HG03108 (cell line): ENCODE measurements around the gene CENPVL3.
"Not testable (repeated sequence)": the region's sequence is repeated elsewhere in the genome, so short reads cannot be mapped to it uniquely, and the experiment has no call there.

Source experiments
- ATAC-seq: cut with Tn5 transposase; IDR thresholded peaks from one replicate; pipeline ENCODE4 v1.9.1; 2021; ENCODE audit warnings: moderate library complexity; ENCODE audit not compliant: unreplicated experiment

Gene CENPVL3

DNA sequence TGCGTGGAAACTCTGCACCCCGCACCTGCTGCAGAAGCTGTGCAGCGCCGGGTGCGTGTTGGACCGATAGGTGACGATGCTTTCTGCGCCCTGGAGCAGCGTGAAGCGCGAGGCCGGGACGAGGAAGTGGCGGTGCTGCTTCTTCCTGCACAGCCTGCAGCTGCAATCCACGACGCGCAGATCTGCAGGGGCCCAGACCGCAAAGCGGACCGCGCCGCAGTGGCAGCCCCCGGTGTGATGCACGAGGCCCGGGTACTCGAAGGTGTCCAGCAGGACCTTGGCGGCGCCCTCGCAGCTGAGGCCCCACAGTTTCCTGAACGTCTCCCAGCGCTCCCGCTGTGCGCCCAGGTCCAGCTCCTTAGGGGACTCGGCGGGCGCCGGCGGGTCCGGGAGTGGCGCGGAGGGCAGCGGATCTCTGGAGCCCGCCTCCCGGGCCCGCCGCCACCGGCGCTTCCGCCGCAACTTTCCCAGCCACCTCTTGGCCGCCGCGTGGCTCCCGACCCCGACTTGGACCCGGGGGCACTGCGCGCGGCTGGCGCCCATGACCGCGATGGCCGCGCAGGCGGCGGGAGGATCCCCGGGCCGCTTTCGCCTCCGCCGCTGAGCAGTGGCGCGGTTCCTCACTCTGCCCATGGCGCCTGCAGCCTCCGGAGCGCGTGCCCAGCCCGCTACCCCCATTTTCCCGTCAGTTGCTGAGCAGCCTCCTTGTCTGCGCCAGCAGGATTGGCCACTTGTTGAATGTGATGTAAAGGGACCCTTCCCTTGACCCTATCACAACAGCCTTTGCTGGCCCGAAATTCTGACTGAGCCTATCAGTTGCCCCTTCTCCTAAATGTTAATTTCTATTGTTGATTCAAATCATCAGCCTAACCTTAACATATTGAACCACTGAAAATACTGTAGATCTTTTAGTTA is at the start of gene CENPVL3:
CENPVL3 (minus strand) TSS at position 672 of the 915 bp plus-strand sequence; CDS start at position 633, 39 bp downstream.
- ATAC-seq: not testable (repeated sequence)

DNA sequence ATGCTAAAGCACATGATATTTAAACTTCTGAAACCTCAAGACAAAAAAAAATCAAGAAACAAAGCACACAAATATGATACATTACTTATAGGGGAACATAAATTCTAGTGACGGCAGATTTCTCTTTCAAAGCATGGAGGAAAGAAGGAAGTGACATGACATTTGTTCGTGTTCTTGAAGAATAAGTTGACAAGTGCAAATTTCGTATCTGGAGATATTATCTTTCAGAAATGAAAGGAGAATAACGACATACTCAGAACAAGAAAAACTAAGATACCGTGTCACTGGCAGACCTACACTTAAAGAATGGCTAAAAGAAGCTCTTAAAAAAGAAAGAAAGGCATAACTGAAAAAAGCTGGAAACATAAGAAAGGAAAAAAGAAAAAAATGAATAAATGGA is 47.3 kb upstream of the CENPVL3 start:
- ATAC-seq: no peak

DNA sequence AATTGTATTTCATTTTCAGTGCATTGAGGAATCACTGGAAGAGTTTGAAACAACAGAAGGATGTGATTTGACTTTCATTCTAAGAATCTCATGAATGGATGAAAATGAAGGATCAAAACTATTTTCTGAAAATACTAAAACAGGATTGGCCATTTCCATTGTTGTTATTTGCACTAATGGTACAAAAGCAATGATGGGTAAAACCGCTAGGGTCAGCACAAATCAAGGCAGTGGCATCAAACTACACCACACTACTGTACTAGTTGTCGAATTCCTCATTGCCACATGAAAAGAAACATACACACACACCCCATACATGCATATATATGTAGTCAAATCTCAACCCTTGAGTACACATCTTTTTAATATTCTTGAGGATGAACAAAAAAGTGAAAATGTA is 24.7 kb upstream of the CENPVL3 start:
- no peak for ATAC-seq

DNA sequence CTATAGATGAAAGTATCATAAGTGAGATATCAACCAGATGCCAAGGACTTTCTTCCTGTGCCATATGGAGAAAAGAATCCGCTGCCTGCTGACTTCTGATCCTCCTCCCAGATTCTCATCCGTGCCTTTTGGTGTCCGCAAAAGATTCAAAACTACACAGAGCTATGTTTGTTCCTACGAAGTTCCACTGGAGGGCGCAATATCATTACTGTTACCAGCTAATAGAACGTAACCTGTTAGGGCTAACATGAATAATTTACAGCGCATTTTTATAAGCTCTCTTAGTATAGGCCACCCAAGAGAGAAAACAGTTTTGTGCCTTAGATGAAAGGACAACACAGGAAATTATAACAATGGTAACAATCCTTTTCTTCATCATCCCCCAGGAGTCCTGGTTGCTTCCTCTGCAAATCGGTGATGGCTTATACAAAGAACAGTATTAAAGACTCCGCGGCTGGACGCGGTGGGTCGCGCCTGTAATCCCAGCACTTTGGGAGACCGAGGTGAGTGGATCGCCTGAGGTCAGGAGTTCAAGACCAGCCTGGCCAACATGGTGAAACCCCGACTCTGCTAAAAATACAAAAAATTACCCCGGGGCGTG is 22.8 kb upstream of the CENPVL3 start:
- ATAC-seq: no peak

DNA sequence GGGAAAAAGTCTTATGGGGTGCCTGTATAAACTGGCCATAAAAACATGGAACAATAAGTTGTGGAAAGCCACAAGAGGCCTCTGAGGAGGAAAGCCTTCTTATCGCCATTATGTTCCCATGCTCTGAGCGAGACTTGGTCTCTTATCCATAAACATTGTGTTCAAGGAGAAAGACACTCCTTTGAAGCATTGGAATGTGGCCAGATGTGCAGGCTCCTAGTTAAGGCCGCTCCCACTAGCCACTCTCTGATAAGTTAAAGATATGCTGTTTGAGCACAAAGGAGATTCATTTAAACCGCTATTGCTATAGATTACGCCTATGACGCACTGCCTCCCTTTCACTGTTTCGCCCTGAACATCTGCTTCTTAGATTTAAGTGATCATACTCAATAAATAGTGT is 17.8 kb upstream of the CENPVL3 start:
- ATAC-seq: not testable (repeated sequence)

DNA sequence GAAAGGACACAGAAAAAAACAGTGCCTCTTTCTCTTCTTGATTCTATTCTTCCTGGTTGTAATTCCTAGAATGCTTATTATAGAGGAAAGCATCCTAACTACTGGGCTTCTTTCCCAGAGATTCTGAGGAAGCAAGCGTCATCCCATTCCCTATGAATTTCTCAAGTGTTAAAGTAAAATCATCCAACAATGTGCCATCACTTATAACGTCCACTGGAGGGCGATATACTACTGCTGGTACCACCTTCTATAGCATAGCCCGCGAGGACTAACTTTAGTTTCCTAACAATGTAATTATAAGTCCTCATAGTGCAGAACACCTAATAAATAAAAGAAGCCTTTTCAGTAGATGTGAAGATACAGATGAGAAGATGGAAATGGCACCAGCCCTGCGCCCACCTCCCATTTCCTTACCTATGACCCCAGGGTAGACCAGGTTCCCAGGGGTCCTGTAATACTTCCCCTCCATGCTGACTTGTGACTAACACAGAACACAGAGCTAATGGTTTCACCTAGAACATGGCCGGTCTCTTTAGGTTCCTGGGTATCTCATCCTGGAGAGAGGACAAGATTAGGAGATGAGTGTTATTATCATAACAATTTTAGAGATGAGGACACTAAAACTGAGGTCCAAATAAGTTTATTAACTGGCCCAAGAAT is 4.2 kb downstream of the CENPVL3 start:
- no peak for ATAC-seq

DNA sequence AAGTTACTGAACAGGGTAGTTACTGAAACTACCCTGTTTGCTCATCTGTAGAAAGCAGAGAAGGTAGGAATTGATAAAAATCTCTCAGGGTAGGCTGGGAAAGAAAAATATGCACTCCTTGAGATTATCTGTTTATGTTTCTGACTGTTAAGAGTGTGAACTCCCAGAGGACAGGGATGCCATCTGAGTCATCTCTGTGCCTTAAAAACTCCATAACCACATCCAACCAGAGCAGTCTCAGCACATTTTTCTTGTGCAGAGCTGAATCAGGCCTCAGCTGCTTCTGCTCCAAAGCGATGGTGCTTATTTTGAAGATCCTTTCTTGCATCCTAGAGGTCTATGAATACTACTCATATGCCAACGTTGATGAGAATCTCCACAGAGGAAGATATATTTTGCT is 9.9 kb downstream of the CENPVL3 start:
- no peak for ATAC-seq

DNA sequence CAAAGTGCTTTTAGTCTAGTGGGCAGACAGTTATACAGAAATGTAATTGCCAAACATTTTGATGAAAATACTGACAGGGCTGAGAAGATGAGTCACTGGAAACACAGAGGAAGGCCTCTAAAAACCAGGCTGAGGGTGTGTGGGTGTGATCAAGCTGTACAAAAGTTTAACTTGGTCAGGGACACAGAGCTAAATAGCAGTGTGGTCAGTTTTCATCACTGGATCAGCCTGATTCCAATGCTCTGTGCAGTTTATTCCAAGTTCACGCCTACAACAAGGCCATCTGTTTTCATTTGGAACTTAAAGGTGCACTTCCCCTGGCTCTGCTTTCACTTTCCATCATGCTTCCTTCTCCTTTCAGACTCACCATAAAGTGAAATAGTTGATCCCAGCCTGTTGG is 10.6 kb downstream of the CENPVL3 start:
- no peak for ATAC-seq

DNA sequence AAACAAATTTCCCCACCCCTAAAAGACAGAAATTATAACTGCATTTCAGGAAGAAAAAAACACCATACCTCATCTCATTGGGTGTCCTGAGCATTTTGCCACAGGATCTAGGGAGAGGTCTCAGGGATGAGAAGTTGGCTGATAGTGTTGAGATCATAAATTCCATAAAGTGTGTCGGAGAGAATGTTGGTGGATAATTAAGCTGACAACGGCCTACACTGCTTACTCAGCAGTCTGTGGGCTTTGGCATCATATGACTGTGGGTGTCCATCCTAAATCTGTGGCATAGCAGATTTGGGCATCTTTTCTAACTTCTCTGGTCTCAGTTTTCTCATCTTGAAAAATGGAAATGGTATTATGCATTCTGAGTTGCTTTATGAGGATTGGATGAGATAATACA is 12.3 kb downstream of the CENPVL3 start:
- ATAC-seq: no peak

DNA sequence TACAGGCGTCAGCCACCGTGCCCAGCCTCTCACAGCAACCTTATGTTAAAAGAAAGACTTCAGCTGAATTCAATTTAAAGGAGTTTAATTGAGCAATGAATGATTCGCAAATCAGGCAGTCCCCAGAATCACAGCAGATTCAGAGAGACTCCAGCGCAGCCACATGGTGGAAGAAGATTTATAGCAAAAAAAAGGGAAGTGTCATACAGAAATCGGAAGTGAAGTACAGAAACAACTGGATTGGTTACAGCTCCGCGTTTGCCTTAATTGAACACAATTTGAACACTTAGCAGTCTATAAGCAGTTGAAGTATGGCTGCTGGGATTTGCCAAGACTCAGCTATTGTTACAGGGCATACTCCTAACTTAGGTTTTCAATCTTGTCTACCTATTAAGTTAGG is 19.8 kb downstream of the CENPVL3 start:
- ATAC-seq: no peak

DNA sequence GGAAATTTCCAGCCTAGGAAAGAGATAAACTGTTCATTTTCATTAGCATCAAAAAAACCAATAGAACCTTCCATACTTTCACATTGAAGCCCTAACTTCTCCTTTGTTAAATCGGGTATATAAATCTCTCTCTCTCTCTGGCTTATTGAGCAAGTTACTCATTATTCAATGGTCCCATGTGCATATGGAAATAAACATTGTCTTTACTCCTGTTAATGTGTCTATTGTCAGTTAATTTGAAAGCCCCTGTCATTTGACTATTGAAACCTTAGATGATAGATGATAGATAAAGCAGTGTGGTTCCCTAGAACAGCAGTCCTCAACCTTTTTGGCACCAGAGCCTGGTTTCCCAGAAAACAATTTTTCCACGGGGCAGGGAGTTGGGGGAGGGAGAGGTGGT is 46.8 kb downstream of the CENPVL3 start:
- no peak for ATAC-seq

DNA sequence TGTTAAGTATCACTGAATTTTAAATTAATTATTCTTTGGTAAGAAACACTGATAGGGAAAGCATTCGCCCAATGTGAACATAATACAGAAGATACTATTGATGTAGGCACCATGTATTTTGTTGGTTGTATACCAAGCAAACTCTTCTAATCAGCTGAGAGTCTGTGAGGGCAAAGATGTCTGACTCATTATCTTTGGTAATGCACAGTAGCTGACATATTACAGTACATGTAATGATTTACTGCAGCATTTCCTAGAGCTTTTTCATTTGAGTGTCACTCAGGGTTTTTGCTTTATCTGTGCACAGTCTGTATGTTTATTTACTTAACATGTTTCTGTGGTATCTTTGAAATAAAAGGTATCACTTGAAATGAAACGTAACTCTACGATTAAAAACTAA is 49.2 kb downstream of the CENPVL3 start:
- ATAC-seq: no peak

DNA sequence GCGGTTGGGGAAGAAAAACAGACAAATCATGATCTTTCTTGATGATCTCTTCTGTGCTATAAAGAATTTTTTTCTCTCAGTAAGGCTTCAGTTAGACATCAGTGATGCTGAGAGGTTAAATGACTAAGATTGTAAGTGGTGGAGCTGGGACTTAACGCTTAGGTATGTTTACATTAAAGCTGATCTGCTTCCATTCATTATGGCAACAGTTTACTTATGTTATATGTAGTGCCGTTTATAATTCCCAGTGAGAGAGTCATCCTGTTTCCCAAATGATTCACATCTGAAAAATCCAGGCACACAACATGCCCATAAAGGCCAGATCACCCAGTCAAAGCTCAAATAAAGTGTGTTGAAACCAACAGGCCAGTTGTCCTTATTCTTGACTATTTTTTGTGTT is 50.1 kb downstream of the CENPVL3 start:
- ATAC-seq: no peak
